Fibroblast of lung (primary cell): ENCODE results near the gene PTPRF.

ENCODE experiments used
- EZH2 ChIP-seq: IDR thresholded peaks from 2 replicates; pipeline ENCODE4 v1.5.1; 2012; ENCODE audit warnings: low read length, control low read depth, mild to moderate bottlenecking; ENCODE audit errors: missing control alignments
- TF ChIP-seq, protein P1 (sequence below), 2 donors: IDR thresholded peaks in 1 of 2; conservative IDR thresholded peaks in 1 of 2; 1 replicate in 1 of 2; 2 replicates in 1 of 2; pipeline ENCODE4 v1.5.1; 2011 to 2012; ENCODE audit warnings: low read length in 2 of 2, control low read depth in 1 of 2, inconsistent platforms in 1 of 2, low read depth in 1 of 2, mild to moderate bottlenecking in 1 of 2

DNA sequence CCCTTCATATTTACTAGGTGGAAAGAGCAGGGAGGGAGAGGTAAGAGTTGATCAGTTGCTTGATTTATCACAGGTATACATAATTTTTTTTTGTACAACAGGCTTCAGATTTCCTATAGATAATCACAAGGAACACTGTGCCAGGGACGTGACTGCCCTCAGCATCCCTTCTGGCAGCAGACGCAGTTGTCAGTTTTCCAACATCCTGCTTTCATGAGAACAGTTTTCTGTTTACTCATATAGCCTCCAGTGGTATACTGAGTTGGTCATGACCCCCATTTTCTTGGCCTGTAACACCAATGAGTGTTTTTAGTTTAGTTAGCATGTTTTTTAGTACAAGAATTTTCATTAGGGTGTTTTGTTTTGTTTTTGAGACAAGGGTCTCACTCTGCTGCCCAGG lies 37.9 kb upstream of the PTPRF start:
- TF ChIP-seq, protein P1, sequence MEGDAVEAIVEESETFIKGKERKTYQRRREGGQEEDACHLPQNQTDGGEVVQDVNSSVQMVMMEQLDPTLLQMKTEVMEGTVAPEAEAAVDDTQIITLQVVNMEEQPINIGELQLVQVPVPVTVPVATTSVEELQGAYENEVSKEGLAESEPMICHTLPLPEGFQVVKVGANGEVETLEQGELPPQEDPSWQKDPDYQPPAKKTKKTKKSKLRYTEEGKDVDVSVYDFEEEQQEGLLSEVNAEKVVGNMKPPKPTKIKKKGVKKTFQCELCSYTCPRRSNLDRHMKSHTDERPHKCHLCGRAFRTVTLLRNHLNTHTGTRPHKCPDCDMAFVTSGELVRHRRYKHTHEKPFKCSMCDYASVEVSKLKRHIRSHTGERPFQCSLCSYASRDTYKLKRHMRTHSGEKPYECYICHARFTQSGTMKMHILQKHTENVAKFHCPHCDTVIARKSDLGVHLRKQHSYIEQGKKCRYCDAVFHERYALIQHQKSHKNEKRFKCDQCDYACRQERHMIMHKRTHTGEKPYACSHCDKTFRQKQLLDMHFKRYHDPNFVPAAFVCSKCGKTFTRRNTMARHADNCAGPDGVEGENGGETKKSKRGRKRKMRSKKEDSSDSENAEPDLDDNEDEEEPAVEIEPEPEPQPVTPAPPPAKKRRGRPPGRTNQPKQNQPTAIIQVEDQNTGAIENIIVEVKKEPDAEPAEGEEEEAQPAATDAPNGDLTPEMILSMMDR (conservative IDR thresholded peaks at IDR 0.05 in 1 of 2, IDR thresholded peaks at IDR 0.05 in 1 of 2; ENCODE audit: low read depth in 1 of 2, low read length in 2 of 2), result no peak
- TF ChIP-seq EZH2, result no peak
